ENCODE results near the gene KCNN3. TPM values are rescaled to one million over a fixed set of nuclear protein-coding genes. Genes with fewer than 3 reads are reported as not detected.

Gene KCNN3
- total RNA-seq, 1 experiment from 2014 or later = 1.3 TPM

- no peak for TF ChIP-seq ELF4 (CRISPR knock-in tag; IDR thresholded peaks at IDR 0.05; ENCODE audit: low read depth)
- TF ChIP-seq, protein P1, sequence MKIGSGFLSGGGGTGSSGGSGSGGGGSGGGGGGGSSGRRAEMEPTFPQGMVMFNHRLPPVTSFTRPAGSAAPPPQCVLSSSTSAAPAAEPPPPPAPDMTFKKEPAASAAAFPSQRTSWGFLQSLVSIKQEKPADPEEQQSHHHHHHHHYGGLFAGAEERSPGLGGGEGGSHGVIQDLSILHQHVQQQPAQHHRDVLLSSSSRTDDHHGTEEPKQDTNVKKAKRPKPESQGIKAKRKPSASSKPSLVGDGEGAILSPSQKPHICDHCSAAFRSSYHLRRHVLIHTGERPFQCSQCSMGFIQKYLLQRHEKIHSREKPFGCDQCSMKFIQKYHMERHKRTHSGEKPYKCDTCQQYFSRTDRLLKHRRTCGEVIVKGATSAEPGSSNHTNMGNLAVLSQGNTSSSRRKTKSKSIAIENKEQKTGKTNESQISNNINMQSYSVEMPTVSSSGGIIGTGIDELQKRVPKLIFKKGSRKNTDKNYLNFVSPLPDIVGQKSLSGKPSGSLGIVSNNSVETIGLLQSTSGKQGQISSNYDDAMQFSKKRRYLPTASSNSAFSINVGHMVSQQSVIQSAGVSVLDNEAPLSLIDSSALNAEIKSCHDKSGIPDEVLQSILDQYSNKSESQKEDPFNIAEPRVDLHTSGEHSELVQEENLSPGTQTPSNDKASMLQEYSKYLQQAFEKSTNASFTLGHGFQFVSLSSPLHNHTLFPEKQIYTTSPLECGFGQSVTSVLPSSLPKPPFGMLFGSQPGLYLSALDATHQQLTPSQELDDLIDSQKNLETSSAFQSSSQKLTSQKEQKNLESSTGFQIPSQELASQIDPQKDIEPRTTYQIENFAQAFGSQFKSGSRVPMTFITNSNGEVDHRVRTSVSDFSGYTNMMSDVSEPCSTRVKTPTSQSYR (CRISPR knock-in tag; IDR thresholded peaks at IDR 0.05) = no peak
- TF ChIP-seq MAX (CRISPR knock-in tag; IDR thresholded peaks at IDR 0.05) = no peak
- TF ChIP-seq ZNF219 (CRISPR knock-in tag; IDR thresholded peaks at IDR 0.05; ENCODE audit: borderline replicate concordance) = no peak
- no peak for TF ChIP-seq NR2C2 (CRISPR knock-in tag; IDR thresholded peaks at IDR 0.05)
- TF ChIP-seq ESRRA (CRISPR knock-in tag; IDR thresholded peaks at IDR 0.05; ENCODE audit: borderline replicate concordance) = no peak
- TF ChIP-seq SOX15 (CRISPR knock-in tag; IDR thresholded peaks at IDR 0.05) = no peak
- no peak for TF ChIP-seq NFATC4 (CRISPR knock-in tag; IDR thresholded peaks at IDR 0.05)
- TF ChIP-seq CREM (CRISPR knock-in tag; IDR thresholded peaks at IDR 0.05) = no peak
- TF ChIP-seq SMAD4 (CRISPR knock-in tag; IDR thresholded peaks at IDR 0.05) = no peak
- no peak for TF ChIP-seq TP53 (CRISPR knock-in tag; IDR thresholded peaks at IDR 0.05)
- TF ChIP-seq, protein P2, sequence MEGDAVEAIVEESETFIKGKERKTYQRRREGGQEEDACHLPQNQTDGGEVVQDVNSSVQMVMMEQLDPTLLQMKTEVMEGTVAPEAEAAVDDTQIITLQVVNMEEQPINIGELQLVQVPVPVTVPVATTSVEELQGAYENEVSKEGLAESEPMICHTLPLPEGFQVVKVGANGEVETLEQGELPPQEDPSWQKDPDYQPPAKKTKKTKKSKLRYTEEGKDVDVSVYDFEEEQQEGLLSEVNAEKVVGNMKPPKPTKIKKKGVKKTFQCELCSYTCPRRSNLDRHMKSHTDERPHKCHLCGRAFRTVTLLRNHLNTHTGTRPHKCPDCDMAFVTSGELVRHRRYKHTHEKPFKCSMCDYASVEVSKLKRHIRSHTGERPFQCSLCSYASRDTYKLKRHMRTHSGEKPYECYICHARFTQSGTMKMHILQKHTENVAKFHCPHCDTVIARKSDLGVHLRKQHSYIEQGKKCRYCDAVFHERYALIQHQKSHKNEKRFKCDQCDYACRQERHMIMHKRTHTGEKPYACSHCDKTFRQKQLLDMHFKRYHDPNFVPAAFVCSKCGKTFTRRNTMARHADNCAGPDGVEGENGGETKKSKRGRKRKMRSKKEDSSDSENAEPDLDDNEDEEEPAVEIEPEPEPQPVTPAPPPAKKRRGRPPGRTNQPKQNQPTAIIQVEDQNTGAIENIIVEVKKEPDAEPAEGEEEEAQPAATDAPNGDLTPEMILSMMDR (IDR thresholded peaks at IDR 0.05) = no peak
- TF ChIP-seq USF1 (CRISPR knock-in tag; IDR thresholded peaks at IDR 0.05) = no peak
- POLR2A ChIA-PET = no interaction called here
- Mint-ChIP-seq H3K4me1 (peaks cover 23% of the 10 kb centered on the region), H3K27ac (peak overlapping the region; percentile 17; the same call in 1 of the 2 replicates), H3K9me3 (no peaks in the 10 kb centered on the region), H3K36me3 (no peaks in the 10 kb centered on the region), H3K4me3 (no peak overlapping the region), H3K27me3 (ENCODE audit: low read depth) (no peaks in the 10 kb centered on the region; the same call in 1 of the 2 replicates)
- ATAC-seq = no peak
- CTCF ChIA-PET = interaction anchor here (0.5 to 2.3 kb wide), 13 partner anchors 13 to 323 kb away, joined by 3 to 6 read pairs (median 3); partner anchors contain the start of genes ADAM15, KCNN3, KRTCAP2 and ZBTB7B
- no peak for DNase-seq (ENCODE audit: low spot score)
Measured at GRCh38 chr1:154849645-154850131, 20.4 kb downstream of the KCNN3 start.

GRCh38 chr1:154848983-154849382 lies 21.1 kb downstream of the KCNN3 start:
- CTCF ChIA-PET = interaction anchor here (1.1 to 2.5 kb wide), 12 partner anchors 11 to 324 kb away, joined by 3 to 7 read pairs (median 4); partner anchors contain the start of genes ADAM15, KCNN3 and KRTCAP2
- no peaks in the 10 kb centered on the region for H3K36me3 Mint-ChIP-seq
- POLR2A ChIA-PET = no interaction called here
- H3K9me3 Mint-ChIP-seq = no peaks in the 10 kb centered on the region
- H3K4me3 Mint-ChIP-seq = no peak overlapping the region
- ATAC-seq (no peak), DNase-seq (ENCODE audit: low spot score) (no peak)
- H3K27ac Mint-ChIP-seq = no peak overlapping the region
- peaks cover 25% of the 10 kb centered on the region for H3K4me1 Mint-ChIP-seq
- no peaks in the 10 kb centered on the region; the same call in 1 of the 2 replicates for H3K27me3 Mint-ChIP-seq (ENCODE audit: low read depth)
- no peak for TF ChIP-seq ZMAT4 (CRISPR knock-in tag; IDR thresholded peaks at IDR 0.05)
- TF ChIP-seq PREB (CRISPR knock-in tag; IDR thresholded peaks at IDR 0.05; ENCODE audit: borderline replicate concordance) = no peak
- no peak for TF ChIP-seq PRRX2 (CRISPR knock-in tag; IDR thresholded peaks at IDR 0.05)
- TF ChIP-seq, protein P3, sequence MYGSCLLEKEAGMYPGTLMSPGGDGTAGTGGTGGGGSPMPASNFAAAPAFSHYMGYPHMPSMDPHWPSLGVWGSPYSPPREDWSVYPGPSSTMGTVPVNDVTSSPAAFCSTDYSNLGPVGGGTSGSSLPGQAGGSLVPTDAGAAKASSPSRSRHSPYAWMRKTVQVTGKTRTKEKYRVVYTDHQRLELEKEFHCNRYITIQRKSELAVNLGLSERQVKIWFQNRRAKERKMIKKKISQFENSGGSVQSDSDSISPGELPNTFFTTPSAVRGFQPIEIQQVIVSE (CRISPR knock-in tag; IDR thresholded peaks at IDR 0.05; ENCODE audit: borderline replicate concordance) = no peak
- no peak for TF ChIP-seq ETV6 (CRISPR knock-in tag; IDR thresholded peaks at IDR 0.05)
- no peak for TF ChIP-seq OVOL2 (CRISPR knock-in tag; IDR thresholded peaks at IDR 0.05; ENCODE audit: borderline replicate concordance)
- TF ChIP-seq ZNF317 (CRISPR knock-in tag; IDR thresholded peaks at IDR 0.05; ENCODE audit: borderline replicate concordance, low read depth) = no peak
- no peak for TF ChIP-seq ARID4B (CRISPR knock-in tag; IDR thresholded peaks at IDR 0.05; ENCODE audit: borderline replicate concordance)
- TF ChIP-seq HMGA2 (CRISPR knock-in tag; IDR thresholded peaks at IDR 0.05) = no peak

Measured in WTC11 (cell line).